WERI-Rb-1 (cell line): Measurements from ENCODE around the gene ABCF2.
A peak's percentile ranks its signal among the peaks of the same experiment; 100 is the strongest.

Source experiments
- DNase-seq: peaks from one replicate; pipeline ENCODE4 v3.0.0-alpha.2; 2020
- H3K27ac ChIP-seq: fragments of 250-450 bp; sonication (Bioruptor Pico); 2 replicates; pipeline ENCODE4 v1.5.1; 2020; ENCODE audit warnings: mild to moderate bottlenecking, moderate library complexity
- H3K27me3 ChIP-seq: fragments of 250-450 bp; sonication (Bioruptor Pico); 2 replicates; pipeline ENCODE4 v1.5.1; 2021; ENCODE audit warnings: mild to moderate bottlenecking, low read depth, moderate library complexity; ENCODE audit not compliant: insufficient read depth, severe bottlenecking
- H3K36me3 ChIP-seq: fragments of 250-450 bp; sonication (Bioruptor Pico); 2 replicates; pipeline ENCODE4 v1.5.1; 2020; ENCODE audit warnings: mild to moderate bottlenecking, moderate library complexity
- H3K4me3 ChIP-seq: 2 replicates; pipeline ENCODE4 v1.5.1; 2011; ENCODE audit warnings: low read depth, mild to moderate bottlenecking, control low read depth, low read length
- H3K9me3 ChIP-seq: fragments of 250-450 bp; sonication (Bioruptor Pico); 2 replicates; pipeline ENCODE4 v1.5.1; 2021; ENCODE audit warnings: mild to moderate bottlenecking, moderate library complexity; ENCODE audit not compliant: severe bottlenecking
- CTCF ChIP-seq: IDR thresholded peaks from 2 replicates; pipeline ENCODE4 v1.5.1; 2011; ENCODE audit warnings: low read depth, mild to moderate bottlenecking, control low read depth, inconsistent platforms, low read length

ABCF2 gene

GRCh38 chr7:151175793-151176311, 51.2 kb downstream of the ABCF2 start:
- no peak overlapping the region for H3K27ac ChIP-seq
- no peaks in the 10 kb centered on the region for H3K36me3 ChIP-seq
- no peak for TF ChIP-seq CTCF
- H3K4me3 ChIP-seq, result no peak overlapping the region
- DNase-seq, result no peak
- H3K27me3 ChIP-seq, result no peaks in the 10 kb centered on the region
- H3K9me3 ChIP-seq, result no peaks in the 10 kb centered on the region

DNA sequence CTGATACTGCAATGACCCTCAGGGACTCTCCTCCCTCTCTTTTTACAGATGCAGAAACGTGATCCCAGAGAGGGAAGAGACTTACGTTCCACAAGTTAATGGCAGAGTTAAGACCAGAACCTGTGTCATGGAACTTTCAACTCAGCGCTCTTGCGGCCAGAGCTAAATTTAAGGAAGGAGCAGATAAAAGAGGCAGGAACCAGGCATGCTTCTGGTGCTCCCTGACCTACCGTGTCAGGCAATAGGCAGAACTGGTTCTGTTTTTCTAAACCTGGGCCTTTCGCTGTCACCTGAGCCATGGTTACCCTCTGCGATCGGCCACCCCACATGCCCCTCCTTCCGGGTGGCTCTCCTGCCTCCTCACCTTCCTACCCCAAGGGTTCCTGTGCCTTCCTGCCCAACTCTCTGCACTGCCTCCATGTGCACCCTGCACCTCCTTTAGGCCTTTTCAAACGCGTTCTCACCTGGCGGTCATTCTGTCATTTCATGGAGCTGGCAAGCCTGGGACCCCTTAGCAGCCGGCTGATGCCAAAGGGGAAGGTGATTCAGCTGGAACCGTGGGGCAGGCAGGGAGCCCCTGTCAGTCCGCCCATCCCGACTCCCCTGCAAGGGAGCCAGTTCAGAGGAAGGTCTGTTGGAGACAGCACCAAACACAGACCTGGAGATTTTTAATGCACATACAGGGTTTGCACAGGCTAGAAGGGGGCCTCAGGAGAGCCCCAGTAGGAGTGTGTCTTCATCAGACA, 51.8 kb downstream of the ABCF2 start:
- no peaks in the 10 kb centered on the region for H3K9me3 ChIP-seq
- no peaks in the 10 kb centered on the region for H3K27me3 ChIP-seq
- no peak overlapping the region for H3K4me3 ChIP-seq
- no peak overlapping the region for H3K27ac ChIP-seq
- H3K36me3 ChIP-seq, result no peaks in the 10 kb centered on the region
- TF ChIP-seq CTCF, result no peak
- no peak for DNase-seq

- H3K4me3 ChIP-seq, result no peak overlapping the region
- no peak for DNase-seq
- no peaks in the 10 kb centered on the region for H3K36me3 ChIP-seq
- H3K27ac ChIP-seq, result no peak overlapping the region
- no peak for TF ChIP-seq CTCF
- H3K27me3 ChIP-seq, result peaks cover 2% of the 10 kb centered on the region
- no peaks in the 10 kb centered on the region for H3K9me3 ChIP-seq
These were observed 52.6 kb downstream of the ABCF2 start for GRCh38 chr7:151174246-151175046.

DNA sequence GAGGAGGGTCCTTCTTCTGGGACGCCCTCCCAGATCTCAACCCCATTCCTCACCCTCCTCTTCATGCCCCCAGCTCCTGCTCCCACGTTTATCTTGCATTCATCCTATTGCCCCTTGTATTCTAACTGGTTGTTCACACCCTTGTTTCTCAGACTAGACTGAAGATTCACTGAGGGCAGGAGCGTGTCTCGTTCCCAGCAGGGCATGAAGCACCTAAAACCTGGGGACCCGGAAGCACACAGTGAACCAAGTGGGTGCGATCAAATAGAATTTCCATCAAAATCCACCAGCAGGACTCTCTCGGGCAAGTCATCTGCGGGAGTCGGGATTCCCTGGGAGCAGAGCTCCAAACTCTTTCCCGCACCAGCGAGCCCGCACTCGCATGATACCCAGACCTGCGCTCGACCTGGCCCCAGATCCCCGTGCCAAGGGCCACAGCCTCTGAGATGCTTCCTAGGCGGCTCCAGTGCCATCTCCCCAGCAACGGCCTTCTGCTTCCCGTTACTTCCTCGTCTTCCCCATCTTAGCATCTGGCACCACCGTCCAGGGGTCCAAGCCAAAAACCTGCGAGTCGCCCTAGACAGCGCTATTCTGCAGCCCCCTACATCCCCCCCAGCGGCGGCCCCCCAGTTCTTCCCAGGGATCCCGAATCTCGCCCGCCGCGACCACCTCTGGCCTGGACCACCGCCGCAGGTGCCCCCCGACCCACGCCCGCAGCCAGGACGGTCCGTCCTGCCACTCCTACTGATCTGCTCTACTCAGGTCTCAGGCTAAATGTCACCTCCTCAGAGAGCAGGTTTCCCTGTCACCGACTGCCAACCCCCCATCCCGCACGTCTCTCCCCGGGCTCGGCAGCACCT, 53.4 kb downstream of the ABCF2 start:
- TF ChIP-seq CTCF, result no peak
- H3K36me3 ChIP-seq, result no peaks in the 10 kb centered on the region
- no peak overlapping the region for H3K4me3 ChIP-seq
- no peaks in the 10 kb centered on the region for H3K9me3 ChIP-seq
- H3K27me3 ChIP-seq, result peaks cover 10% of the 10 kb centered on the region
- H3K27ac ChIP-seq, result no peak overlapping the region
- DNase-seq, result no peak

DNA sequence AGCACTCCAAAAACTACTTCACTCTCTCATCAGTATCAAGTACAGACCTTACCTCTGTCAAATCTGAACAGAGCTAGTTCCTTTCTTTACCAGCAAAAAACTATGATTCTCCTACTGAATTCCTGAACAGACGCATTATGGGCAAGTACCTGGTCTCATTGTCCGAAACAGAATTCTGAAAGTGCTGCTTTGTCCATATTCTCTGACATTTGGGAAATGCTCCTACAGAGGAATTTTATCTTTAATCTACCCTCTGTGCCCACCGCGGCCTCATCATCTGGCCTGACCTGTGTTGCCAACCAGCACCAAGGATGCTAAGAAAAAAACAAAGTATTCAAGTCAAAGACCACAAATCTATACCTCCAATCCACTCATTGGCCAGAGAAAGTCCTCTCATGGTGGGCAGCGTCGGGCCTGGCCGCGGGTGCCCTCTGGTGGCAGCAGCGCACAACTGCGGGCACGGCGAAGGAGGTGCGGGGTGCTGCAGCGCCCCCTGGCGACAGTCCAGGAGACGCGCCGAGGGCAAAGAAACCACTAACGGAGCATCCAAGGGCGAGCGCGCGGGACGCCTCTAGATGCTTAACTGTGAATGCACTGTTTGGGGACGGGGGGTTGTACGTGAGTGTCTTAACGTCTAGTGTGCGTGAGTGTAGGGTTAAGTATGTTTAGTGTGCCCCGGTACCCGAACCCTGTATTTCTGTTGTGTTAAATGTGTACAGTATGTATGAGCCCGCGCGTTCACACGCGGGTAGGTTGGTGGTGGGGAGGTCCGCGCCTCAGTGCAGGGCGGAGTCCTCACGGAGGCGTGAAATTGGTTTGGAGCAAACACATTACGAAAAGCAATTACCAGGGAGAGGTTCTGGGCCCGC, 54.5 kb downstream of the ABCF2 start:
- peak; percentile 62 for DNase-seq
- no peak overlapping the region for H3K27ac ChIP-seq
- H3K36me3 ChIP-seq, result no peaks in the 10 kb centered on the region
- H3K4me3 ChIP-seq, result no peak overlapping the region
- peak; percentile 99 for TF ChIP-seq CTCF
- peaks cover 17% of the 10 kb centered on the region for H3K27me3 ChIP-seq
- H3K9me3 ChIP-seq, result no peaks in the 10 kb centered on the region
